Vagina (tissue), 2 donors: ENCODE results near the gene BMERB1.

Experiments
- CTCF ChIP-seq, 3 experiments: fragments of 450-650 bp in 2 of 3; fragments of 200-600 bp in 1 of 3; sonication (generic) in 1 of 3; IDR thresholded peaks; one replicate each; pipeline ENCODE4 v1.5.1; 2017 to 2019; ENCODE audit warnings: antibody characterized with exemption in 3 of 3, mild to moderate bottlenecking in 2 of 3, moderate library complexity in 2 of 3
- POLR2A ChIP-seq, 2 donors: fragments of 450-650 bp; IDR thresholded peaks; one replicate each; pipeline ENCODE4 v1.6.1; 2017; ENCODE audit warnings: antibody characterized with exemption in 2 of 2, mild to moderate bottlenecking in 2 of 2, moderate library complexity in 2 of 2
- POLR2AphosphoS5 ChIP-seq, 2 donors: sonication (generic); formaldehyde crosslinking; IDR thresholded peaks; one replicate each; pipeline ENCODE4 v1.9.0; 2017; ENCODE audit warnings: antibody characterized with exemption in 2 of 2, mild to moderate bottlenecking in 2 of 2, low read depth in 1 of 2; ENCODE audit not compliant: insufficient read depth in 1 of 2

GRCh38 chr16:15604460-15605440 lies 170.4 kb downstream of the BMERB1 start:
- no peak for TF ChIP-seq POLR2A (IDR thresholded peaks at IDR 0.05)
- no peak for TF ChIP-seq CTCF (IDR thresholded peaks at IDR 0.05)
- no peak for TF ChIP-seq POLR2AphosphoS5 (IDR thresholded peaks at IDR 0.05; ENCODE audit: insufficient read depth in 1 of 2, low read depth in 1 of 2)
